ENCODE results near the gene CHST6.

DNA sequence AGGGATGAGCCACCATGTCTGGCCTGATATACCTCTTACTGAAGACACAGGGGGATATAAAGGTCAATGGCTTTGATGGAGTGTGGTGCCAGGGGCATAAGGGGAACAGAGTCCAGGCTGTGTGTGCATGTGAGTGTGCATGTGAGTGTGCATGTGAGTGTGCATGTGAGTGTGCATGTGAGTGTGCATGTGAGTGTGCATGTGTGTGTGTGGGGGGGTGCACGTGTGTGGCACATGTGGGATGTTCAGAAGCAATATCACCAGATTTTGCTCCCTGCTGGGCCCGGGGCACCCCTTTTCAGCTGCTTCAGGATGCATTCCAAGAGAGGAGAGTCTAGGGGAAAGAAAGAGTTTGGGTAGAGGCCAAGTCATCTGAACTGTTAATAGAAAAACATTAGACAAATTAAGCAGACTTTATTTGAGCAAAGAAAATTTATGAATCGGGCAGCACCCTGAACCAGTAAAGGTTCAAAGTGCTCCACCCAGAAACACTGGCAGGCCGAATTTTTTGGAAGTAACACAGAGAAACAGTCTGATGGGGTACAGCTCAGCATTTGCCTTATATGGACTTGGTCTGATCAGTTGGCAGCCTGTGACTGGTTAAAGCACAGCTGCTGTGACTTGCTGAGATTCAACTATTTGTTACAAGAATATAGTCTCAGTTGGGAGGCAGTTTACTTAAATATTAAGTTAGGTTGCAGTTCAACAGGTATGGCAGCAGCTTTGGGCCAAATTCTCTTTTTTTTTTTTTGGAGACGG, 31.0 kb upstream of the CHST6 start:
- TF ChIP-seq, protein P1, sequence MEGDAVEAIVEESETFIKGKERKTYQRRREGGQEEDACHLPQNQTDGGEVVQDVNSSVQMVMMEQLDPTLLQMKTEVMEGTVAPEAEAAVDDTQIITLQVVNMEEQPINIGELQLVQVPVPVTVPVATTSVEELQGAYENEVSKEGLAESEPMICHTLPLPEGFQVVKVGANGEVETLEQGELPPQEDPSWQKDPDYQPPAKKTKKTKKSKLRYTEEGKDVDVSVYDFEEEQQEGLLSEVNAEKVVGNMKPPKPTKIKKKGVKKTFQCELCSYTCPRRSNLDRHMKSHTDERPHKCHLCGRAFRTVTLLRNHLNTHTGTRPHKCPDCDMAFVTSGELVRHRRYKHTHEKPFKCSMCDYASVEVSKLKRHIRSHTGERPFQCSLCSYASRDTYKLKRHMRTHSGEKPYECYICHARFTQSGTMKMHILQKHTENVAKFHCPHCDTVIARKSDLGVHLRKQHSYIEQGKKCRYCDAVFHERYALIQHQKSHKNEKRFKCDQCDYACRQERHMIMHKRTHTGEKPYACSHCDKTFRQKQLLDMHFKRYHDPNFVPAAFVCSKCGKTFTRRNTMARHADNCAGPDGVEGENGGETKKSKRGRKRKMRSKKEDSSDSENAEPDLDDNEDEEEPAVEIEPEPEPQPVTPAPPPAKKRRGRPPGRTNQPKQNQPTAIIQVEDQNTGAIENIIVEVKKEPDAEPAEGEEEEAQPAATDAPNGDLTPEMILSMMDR (IDR thresholded peaks at IDR 0.05): no peak
- TF ChIP-seq POLR2A (IDR thresholded peaks at IDR 0.05): no peak

Data from breast epithelium (tissue), 3 donors.